Smooth muscle cell of the brain vasculature (primary cell): ENCODE results near the gene SCRG1.
A peak's percentile ranks its signal among the peaks of the same experiment; 100 is the strongest.

ENCODE experiments used
- DNase-seq: peaks from one replicate; pipeline ENCODE4 v3.0.0-alpha.2; 2012; ENCODE audit warnings: low read depth, low spot score

The SCRG1 gene

DNA sequence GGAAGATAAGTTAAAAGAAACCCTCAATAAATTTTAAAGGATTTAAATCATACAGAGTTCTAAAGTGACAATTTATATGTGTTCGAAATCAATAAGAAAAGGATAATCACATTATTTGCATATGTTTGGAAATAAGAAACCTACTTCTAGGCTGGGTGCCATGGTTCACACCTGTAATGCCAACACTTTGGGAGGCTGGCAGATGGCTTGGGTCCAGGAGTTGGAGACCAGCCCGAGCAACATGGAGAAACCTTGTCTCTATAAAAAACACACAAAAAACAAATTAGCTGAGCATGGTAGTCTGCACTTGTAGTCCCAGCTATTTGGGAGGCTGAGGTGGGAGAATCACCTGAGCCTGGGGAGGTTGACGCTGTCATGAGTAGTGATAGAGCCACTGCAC, 36.2 kb downstream of the SCRG1 start:
- DNase-seq = no peak

DNA sequence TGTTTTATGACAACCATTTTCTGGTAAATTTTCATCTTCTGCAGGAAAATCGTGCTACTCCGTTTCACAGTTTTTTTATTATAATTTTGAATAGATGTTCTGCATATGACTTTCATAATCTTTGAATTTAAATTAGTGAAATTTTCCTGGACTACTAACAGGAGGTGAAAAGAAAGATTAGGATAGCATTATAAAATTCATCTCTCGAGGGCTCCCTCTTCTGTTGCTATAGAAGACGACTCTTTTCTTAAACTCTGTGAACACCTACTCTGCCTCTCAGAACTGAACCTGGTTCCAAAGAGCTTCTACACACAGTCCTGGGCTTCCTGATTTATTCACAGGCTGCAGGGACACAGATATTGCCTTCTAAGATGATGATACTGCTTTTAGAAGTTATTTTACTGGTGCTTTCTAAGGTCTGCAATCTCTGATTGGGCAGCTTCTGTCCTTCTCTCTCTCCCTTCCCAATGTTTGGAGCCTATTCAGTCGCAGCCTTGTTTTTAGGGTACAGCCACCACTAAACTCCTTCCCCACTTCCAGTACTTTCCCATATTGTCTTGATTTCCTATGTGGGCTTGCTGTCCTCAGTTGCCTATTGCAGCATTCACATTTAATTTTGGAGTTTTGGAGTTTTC, 38.2 kb downstream of the SCRG1 start:
- no peak for DNase-seq

DNA sequence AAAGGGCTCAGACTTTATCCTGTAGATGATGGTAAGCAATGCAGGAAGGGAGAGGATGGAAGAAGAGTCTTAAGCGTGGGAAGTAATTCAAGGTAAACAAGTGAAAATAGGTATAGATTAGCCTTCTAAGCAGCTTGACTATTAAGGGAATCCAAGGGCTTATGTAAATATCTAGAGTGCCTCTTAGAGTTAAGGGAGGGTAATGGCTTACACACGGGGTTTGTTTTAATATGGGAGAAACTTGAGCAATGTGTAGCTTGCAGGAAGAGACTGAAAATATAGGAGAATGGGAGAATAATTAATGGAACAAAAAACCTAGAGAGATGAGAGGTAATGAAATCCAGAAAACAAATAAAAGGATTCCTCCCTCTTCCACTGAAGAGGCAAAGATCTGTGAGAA, 41.0 kb downstream of the SCRG1 start:
- no peak for DNase-seq

DNA sequence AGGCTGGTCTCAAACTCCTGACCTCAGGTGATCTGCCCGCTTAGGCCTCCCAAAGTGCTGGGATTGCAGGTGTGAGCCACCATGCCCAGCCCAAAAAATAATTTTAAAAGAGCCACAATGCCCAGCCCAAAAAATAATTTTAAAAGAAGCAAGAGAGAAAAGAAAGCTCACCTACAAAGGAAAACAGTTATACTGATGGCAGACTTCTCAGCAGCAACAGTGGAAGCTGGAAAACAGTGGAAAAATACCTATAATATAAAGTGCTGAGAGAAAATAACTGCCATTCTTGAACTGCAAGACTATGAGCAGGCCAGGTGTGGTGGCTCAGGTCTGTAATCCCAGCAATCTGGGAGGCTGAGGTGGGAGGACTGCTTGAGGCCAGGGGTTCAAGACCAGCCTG, 51.4 kb downstream of the SCRG1 start:
- no peak for DNase-seq

DNA sequence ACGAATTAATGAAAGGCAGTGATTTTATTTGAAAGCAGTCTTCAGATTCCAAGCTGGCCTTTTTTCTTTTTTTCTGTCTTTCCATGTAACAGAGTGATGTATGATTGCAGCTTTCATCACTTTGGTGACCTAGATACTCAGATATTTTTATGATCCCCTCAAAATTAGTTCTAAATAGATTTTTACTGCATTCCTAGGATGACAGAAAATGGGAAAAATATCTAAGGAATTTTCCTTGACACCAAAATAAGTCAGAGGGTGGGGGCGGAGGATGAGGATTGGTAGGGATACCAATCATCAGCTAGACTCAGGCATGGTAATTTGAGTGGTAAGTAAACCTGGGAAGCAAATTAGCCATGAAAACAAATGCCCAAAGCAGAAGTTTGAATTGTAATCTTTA, 52.8 kb downstream of the SCRG1 start:
- DNase-seq = no peak

DNA sequence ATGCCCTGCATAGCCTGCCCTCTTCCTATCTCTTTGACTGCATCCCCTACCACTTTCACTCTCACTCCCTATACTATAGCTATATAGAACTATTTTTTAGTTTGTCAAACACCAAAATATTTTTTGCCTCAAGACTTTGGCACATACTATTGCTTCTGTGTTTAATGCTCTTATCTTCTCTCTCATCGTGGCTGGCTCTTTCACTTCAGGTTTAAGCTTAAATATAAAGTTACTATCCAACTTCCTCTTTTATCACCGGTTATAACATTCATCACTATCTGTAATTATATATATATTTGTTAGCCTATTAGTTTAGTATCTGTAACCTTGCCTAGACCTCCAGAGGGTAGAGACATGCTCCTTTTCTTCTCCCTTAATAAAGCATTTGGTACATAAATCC, 53.3 kb downstream of the SCRG1 start:
- no peak for DNase-seq

DNA sequence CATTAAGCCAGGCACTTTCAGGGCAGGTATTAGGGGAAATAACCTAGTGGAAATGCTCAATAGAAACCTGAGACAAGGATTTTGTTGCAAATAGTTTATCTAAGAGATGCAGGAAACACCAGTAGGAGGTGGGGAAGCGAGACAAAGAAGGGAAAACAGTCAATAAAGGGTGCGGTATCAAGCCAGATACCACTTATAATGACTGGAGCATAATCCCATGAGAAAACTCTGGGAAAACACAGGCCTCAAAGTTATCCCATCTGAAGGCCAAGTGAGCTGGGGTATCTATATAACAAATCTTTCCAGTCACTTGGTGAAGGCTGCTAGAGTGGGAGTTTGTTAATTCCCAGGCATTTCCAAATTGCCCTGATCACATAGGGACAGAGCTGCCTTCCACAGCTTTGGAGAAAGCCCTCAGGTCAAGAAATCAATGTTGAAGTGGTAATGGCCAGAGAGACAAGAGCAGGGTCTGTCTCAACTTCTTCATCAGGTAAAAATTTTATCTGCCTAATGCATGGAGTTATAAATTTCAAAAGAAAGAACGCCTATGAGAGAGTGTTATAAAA, 55.0 kb downstream of the SCRG1 start:
- no peak for DNase-seq

DNA sequence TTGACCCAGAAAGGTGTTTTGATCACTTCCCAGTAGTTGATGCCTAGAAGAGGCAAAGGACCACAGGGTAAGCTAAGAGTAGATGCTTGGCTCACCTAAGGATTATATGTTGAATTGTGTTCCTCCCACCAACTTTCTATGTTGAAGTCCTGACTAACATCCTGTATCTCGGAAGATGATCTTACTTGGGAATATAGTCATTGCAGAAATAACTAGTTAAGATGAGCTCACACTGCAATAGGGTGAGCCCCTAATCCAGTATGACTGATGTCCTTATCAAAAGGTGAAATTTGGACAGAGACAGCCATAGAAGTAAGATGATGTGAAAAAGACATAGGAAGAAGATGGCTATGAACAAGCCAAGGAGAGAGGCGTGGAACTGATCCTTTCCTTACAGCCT, 61.5 kb downstream of the SCRG1 start:
- DNase-seq = no peak

DNA sequence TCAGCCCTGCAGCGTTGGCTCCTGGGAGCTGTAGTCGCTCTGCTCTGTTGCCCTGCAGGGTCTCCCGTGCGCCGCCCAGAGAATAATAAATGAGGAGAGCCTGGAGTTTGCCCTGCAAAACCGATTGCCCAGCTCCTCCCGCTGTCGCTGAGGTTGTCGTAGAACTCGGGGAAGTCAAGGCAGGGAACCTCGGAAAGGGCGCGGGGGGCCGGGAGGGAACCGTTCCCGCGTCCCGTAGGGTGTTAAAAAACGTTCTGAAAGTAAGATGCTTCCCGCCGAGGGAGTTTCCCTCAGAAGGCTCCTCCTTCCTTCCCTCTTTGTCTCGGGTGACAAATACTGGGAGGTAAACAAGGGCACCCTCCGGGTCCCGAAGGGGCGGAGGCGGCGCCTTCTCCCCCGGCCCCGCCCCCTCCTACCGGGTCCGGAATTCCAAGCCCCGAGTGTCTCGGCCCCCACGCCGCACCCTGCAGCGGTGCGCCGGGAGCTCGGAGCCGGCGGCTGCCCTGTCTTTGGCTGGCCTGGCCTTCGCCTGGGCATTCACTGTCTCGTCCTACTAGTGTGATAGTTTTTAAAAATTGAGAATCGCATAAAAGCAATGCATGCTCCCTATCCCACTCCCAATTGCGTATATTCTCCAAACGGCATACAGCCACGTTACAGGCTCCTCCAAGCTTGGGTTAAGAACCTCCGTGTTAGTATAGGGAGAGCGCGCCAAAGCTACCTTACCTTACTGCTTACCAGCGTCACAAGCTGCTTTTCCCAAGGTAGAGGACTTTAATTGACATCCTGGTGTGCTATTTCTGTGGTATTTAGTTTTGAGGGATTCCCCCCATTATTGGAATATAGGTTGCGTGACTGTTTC, 63.8 kb downstream of the SCRG1 start:
- DNase-seq = peak; percentile 65
